Mesothelial cell of epicardium (in vitro differentiated cells): ENCODE results near the gene GRID1. TPM values are rescaled to one million over a fixed set of nuclear protein-coding genes. Genes with fewer than 3 reads are reported as not detected.

Source experiments
- DNase-seq, 2 experiments: peaks; one replicate each; pipeline ENCODE4 v3.0.0; 2021; ENCODE audit warnings: low spot score in 2 of 2; ENCODE audit not compliant: unreplicated experiment in 2 of 2
- H3K27ac Mint-ChIP-seq: 2 replicates; pipeline ENCODE4 v1.8.0; 2021; ENCODE audit warnings: mixed read lengths
- H3K27me3 Mint-ChIP-seq: 2 replicates; pipeline ENCODE4 v1.8.0; 2021; ENCODE audit warnings: low read depth, mixed read lengths
- H3K36me3 Mint-ChIP-seq: 2 replicates; pipeline ENCODE4 v1.8.0; 2021; ENCODE audit warnings: mixed read lengths
- H3K4me1 Mint-ChIP-seq: 2 replicates; pipeline ENCODE4 v1.8.0; 2021; ENCODE audit warnings: mixed read lengths
- H3K4me3 Mint-ChIP-seq: 2 replicates; pipeline ENCODE4 v1.8.0; 2021; ENCODE audit warnings: mild to moderate bottlenecking, moderate library complexity, mixed read lengths
- H3K9me3 Mint-ChIP-seq: 2 replicates; pipeline ENCODE4 v1.8.0; 2021; ENCODE audit warnings: mixed read lengths
- total RNA-seq: library from RNA; stranded (reverse); gene quantifications from 3 replicates; pipeline ENCODE4 v1.2.1, GENCODE V29; 2021
- TF ChIP-seq, protein P1 (sequence below): fragments of 200-600 bp; sonication (generic); IDR thresholded peaks from one replicate; pipeline ENCODE4 v1.5.0; 2021; ENCODE audit warnings: antibody characterized with exemption; ENCODE audit not compliant: unreplicated experiment

The GRID1 gene
- total RNA-seq, 1 donor from 2014 or later: 0.22 TPM

DNA sequence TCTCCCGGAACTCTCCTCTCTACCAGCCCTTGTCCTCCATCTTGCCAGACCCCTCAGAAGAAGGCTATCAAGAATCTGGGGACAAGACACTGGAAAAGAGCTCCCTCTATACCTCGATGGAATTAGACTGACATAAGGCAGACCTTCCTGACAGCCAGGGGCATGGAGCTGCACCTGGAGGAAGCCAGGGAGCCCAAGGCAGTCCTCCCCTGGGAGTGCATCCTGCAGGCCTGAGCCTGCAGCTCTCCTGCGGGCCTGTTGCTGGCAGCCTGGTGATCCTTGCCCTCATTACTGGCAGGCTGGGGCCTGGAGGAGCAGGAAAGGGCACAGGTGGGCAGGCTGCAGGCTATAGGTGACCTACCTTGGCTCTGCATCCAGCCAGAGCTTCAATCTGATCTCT lies 323.4 kb downstream of the GRID1 start:
- TF ChIP-seq, protein P1, sequence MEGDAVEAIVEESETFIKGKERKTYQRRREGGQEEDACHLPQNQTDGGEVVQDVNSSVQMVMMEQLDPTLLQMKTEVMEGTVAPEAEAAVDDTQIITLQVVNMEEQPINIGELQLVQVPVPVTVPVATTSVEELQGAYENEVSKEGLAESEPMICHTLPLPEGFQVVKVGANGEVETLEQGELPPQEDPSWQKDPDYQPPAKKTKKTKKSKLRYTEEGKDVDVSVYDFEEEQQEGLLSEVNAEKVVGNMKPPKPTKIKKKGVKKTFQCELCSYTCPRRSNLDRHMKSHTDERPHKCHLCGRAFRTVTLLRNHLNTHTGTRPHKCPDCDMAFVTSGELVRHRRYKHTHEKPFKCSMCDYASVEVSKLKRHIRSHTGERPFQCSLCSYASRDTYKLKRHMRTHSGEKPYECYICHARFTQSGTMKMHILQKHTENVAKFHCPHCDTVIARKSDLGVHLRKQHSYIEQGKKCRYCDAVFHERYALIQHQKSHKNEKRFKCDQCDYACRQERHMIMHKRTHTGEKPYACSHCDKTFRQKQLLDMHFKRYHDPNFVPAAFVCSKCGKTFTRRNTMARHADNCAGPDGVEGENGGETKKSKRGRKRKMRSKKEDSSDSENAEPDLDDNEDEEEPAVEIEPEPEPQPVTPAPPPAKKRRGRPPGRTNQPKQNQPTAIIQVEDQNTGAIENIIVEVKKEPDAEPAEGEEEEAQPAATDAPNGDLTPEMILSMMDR: no peak
- no peak overlapping the region for H3K27ac Mint-ChIP-seq
- no peaks in the 10 kb centered on the region for H3K4me1 Mint-ChIP-seq
- H3K9me3 Mint-ChIP-seq: no peaks in the 10 kb centered on the region
- H3K4me3 Mint-ChIP-seq: no peak overlapping the region
- no peaks in the 10 kb centered on the region for H3K36me3 Mint-ChIP-seq
- H3K27me3 Mint-ChIP-seq: peaks cover 21% of the 10 kb centered on the region
- no peak for DNase-seq

DNA sequence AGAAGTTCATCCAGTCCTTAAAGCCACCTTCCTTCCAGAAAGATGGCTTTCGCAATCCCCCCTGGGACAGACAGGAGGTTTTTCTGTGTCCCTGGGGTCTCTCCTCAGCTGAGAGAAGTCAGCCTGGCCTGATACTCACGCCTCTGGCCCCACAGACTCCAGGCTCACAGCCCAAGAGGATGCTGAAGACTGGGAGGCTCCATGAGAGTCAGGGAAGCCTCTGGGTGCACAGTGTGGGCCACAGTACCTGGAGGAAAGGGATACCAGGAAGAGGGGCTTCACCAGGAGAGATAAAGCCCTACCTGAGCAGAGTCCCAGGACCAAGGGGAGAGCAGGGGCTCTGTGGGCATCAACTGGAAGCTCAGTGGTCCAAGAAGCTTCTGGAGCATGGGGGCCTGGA lies 324.4 kb downstream of the GRID1 start:
- H3K4me1 Mint-ChIP-seq: no peaks in the 10 kb centered on the region

DNA sequence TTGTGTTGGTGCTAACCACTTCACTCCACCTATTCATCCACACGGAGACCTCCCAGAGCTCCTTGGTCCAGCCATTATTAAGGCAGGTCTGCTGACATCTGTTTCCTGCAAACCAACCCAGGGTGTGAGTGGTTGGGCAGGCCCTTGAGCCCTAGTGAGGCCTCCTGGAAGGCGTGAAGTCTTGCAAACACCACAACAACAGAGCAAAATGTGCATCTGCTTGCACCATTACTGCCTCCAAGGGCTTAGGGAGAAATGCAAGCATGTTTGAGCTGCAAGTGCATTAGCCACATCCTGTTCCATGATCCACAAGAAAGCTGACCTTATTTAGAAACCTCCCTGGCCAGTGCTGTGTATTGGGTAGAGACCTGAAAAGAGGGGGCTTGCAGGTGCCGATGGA lies 325.5 kb downstream of the GRID1 start:
- Mint-ChIP-seq H3K4me3 (no peak overlapping the region), H3K27me3 (peaks cover 21% of the 10 kb centered on the region), H3K36me3 (no peaks in the 10 kb centered on the region), H3K27ac (no peak overlapping the region), H3K4me1 (no peaks in the 10 kb centered on the region), H3K9me3 (no peaks in the 10 kb centered on the region)
- TF ChIP-seq, protein P1: no peak
- DNase-seq: no peak

More for the DNA sequence above, 324.4 kb downstream of the GRID1 start:
- Mint-ChIP-seq H3K27me3 (peaks cover 21% of the 10 kb centered on the region), H3K27ac (no peak overlapping the region), H3K9me3 (no peaks in the 10 kb centered on the region), H3K36me3 (no peaks in the 10 kb centered on the region), H3K4me3 (no peak overlapping the region)
- TF ChIP-seq, protein P1: no peak
- no peak for DNase-seq

DNA sequence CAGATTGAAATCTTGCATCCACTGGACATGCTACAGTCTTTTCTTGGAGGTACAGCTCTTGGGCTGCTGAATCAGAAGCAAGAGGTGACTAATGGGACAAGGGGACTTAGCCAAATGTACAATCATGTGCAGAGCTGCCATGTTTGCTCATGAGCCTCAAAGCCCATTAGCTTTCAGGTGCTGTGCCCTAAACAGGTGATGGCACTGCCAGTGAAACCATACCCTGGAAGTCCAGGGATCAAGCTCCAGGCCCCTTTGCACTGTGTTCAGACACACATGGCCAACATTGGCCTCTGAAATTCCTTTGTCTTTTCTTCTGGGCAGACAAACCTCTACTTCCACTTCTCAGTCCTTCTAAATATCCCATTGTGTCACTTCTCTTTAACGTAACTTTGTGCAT lies 328.2 kb downstream of the GRID1 start:
- Mint-ChIP-seq H3K4me1 (no peaks in the 10 kb centered on the region), H3K4me3 (no peak overlapping the region), H3K36me3 (no peaks in the 10 kb centered on the region), H3K27me3 (peaks cover 8% of the 10 kb centered on the region), H3K27ac (no peak overlapping the region), H3K9me3 (no peaks in the 10 kb centered on the region)
- DNase-seq: no peak
- TF ChIP-seq, protein P1: no peak

DNA sequence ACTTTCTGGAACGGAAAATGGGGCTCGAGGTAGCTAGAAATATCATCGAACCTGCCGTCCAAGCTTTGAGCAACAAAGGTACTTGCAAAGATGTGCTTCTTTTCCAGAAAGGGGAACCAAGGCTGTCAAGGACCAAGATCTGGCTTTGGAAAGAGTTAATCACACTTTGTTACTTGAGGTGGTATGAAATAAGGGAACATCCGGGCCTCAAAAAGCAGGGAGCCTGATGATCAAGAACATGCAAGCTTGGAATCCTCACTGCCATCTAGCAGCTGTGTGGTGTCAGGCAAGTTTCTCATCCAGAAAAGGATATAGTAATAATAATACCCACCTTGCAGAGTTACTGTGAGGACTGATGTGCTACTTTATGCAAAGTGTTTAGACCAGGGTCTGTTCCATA lies 329.5 kb downstream of the GRID1 start:
- Mint-ChIP-seq H3K27me3 (peaks cover 8% of the 10 kb centered on the region), H3K4me1 (no peaks in the 10 kb centered on the region), H3K4me3 (no peak overlapping the region), H3K9me3 (no peaks in the 10 kb centered on the region), H3K36me3 (no peaks in the 10 kb centered on the region), H3K27ac (no peak overlapping the region)
- TF ChIP-seq, protein P1: no peak
- no peak for DNase-seq

DNA sequence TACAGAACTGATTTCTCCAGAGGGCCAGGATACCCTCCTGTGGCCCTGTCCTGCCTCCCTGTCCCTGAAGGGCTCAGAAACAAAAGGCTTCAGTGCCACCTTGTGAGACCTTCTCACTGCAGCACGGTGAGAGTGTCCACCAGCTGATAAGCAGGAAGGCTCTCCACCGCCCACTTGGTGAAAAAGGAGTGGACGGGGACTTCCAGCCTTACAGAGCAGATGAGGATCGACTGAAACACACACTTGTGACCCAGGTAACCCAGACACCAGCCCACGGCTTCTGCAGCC lies 330.1 kb downstream of the GRID1 start:
- Mint-ChIP-seq H3K36me3 (no peaks in the 10 kb centered on the region), H3K27me3 (peaks cover 8% of the 10 kb centered on the region), H3K9me3 (peaks cover 5% of the 10 kb centered on the region), H3K4me1 (no peaks in the 10 kb centered on the region), H3K4me3 (no peak overlapping the region), H3K27ac (no peak overlapping the region)
- no peak for DNase-seq
- TF ChIP-seq, protein P1: no peak
